HG02678 (cell line): Measurements from ENCODE around the gene C6orf163.

ENCODE experiments used
- ATAC-seq: cut with Tn5 transposase; IDR thresholded peaks from one replicate; pipeline ENCODE4 v1.9.1; 2021; ENCODE audit warnings: mild to moderate bottlenecking, moderate library complexity; ENCODE audit not compliant: unreplicated experiment

C6orf163 gene

DNA sequence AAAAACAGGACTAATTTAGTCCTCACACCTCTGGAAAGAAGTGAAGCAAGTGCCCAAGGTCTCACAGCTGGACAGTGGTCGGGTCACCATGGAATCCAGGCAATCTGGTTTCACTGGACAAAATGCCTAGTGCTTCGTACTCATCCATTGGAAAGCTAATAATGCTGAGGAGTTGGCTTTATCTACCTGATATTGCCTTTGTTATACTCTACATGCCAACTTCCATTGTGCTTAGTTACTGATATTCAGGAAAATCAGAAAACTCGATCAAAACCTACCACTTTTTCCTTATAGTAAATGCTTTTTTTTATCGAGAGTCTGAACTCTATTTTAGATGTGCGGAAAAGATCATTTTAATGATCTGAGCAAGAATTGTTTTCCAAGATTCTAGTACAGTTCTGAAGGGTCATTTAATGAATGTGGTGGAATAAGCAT lies 64.1 kb downstream of the C6orf163 start:
- no peak for ATAC-seq
